Measurements from ENCODE around the gene ZNF219.

- TF ChIP-seq EZH2 (IDR thresholded peaks at IDR 0.05; ENCODE audit: borderline replicate concordance, low read depth, low read length, severe bottlenecking) (no peak), CTCF (IDR thresholded peaks at IDR 0.05; ENCODE audit: borderline replicate concordance, extremely low read depth, low read length, poor library complexity, severe bottlenecking) (no peak)
Measured at GRCh38 chr14:21078287-21078686, 20.2 kb downstream of the ZNF219 start.
